Suprapubic skin (tissue), 4 donors: ENCODE measurements around the gene KRTAP9-1.

Source experiments
- CTCF ChIP-seq, 2 donors: fragments of 200-600 bp in 1 of 2; fragments of 450-650 bp in 1 of 2; sonication (generic) in 1 of 2; IDR thresholded peaks; one replicate each; pipeline ENCODE4 v1.5.1; 2016 to 2019; ENCODE audit warnings: antibody characterized with exemption in 2 of 2, mild to moderate bottlenecking in 1 of 2, moderate library complexity in 1 of 2
- EP300 ChIP-seq: sonication (generic); formaldehyde crosslinking; IDR thresholded peaks from one replicate; pipeline ENCODE4 v1.6.1; 2017; ENCODE audit warnings: antibody characterized with exemption
- POLR2AphosphoS5 ChIP-seq, 3 donors: sonication (generic); formaldehyde crosslinking; IDR thresholded peaks; one replicate each; pipeline ENCODE4 v1.6.1; 2017; ENCODE audit warnings: antibody characterized with exemption in 3 of 3

- TF ChIP-seq POLR2AphosphoS5 (IDR thresholded peaks at IDR 0.05) = no peak
- no peak for TF ChIP-seq CTCF (IDR thresholded peaks at IDR 0.05)
- TF ChIP-seq EP300 = no peak
Measured at GRCh38 chr17:41160648-41161047, 29.0 kb upstream of the KRTAP9-1 start, which contains the start of gene KRTAP4-4.
